Hepatocyte (in vitro differentiated cells): ENCODE measurements around the gene SLC5A3. TPM values are rescaled to one million over a fixed set of nuclear protein-coding genes. Genes with fewer than 3 reads are reported as not detected.

Source experiments
- DNase-seq: peaks from one replicate; pipeline ENCODE4 v3.0.0-alpha.2; 2016; ENCODE audit warnings: low spot score
- H2AFZ ChIP-seq: fragments of 200-600 bp; sonication (generic); 2 replicates; pipeline ENCODE4 v1.6.0; 2016; ENCODE audit warnings: antibody characterized with exemption, mild to moderate bottlenecking
- H3K27ac ChIP-seq: fragments of 200-600 bp; sonication (generic); 2 replicates; pipeline ENCODE4 v1.5.1; 2016; ENCODE audit warnings: mild to moderate bottlenecking
- H3K27me3 ChIP-seq: fragments of 200-600 bp; sonication (generic); 2 replicates; pipeline ENCODE4 v1.6.1; 2016
- H3K36me3 ChIP-seq: fragments of 200-600 bp; sonication (generic); replicated peaks from 2 replicates; pipeline ENCODE4 v1.5.1; 2016; ENCODE audit warnings: low read depth; ENCODE audit not compliant: insufficient read depth
- H3K4me1 ChIP-seq: fragments of 200-600 bp; sonication (generic); 2 replicates; pipeline ENCODE4 v1.5.1; 2016; ENCODE audit warnings: mild to moderate bottlenecking, moderate library complexity; ENCODE audit not compliant: insufficient read depth
- H3K4me2 ChIP-seq: fragments of 200-600 bp; sonication (generic); 2 replicates; pipeline ENCODE4 v1.6.0; 2016
- H3K4me3 ChIP-seq: fragments of 200-600 bp; sonication (generic); 2 replicates; pipeline ENCODE4 v1.5.1; 2016; ENCODE audit warnings: mild to moderate bottlenecking
- H3K79me2 ChIP-seq: fragments of 200-600 bp; sonication (generic); 2 replicates; pipeline ENCODE4 v1.6.0; 2017; ENCODE audit warnings: mild to moderate bottlenecking
- H3K9me2 ChIP-seq: fragments of 200-600 bp; sonication (generic); replicated peaks from 2 replicates; pipeline ENCODE4 v1.6.0; 2017; ENCODE audit warnings: mild to moderate bottlenecking; ENCODE audit not compliant: insufficient read depth
- H3K9me3 ChIP-seq: fragments of 200-600 bp; sonication (generic); 2 replicates; pipeline ENCODE4 v1.5.1; 2016; ENCODE audit warnings: low read depth, mild to moderate bottlenecking
- H4K20me1 ChIP-seq: fragments of 200-600 bp; sonication (generic); 2 replicates; pipeline ENCODE4 v1.6.0; 2016; ENCODE audit warnings: mild to moderate bottlenecking; ENCODE audit not compliant: insufficient read depth, poor library complexity, severe bottlenecking
- EZH2 ChIP-seq: fragments of 200-600 bp; sonication (generic); IDR thresholded peaks from 2 replicates; pipeline ENCODE4 v1.6.1; 2016; ENCODE audit warnings: antibody characterized with exemption, mild to moderate bottlenecking, borderline replicate concordance
- EZH2phosphoT487 ChIP-seq: fragments of 200-600 bp; sonication (generic); IDR thresholded peaks from one replicate; pipeline ENCODE4 v1.6.1; 2018; ENCODE audit warnings: antibody characterized with exemption, mild to moderate bottlenecking, low read depth, moderate library complexity; ENCODE audit not compliant: unreplicated experiment, severe bottlenecking
- WGBS: methylation state at CpG from one replicate; pipeline ENCODE4 v1.1.6; 2016; ENCODE audit warnings: low lambda C conversion rate; ENCODE audit errors: missing lambda C conversion rate; 5-methylcytosine and 5-hydroxymethylcytosine counted together
- polyA plus RNA-seq: library from polyadenylated mRNA; unstranded; fragments of >200 nt; fragmentation: Nextera tagmentation; extraction: Ambion mirVana; gene quantifications from 2 replicates; pipeline ENCODE4 v1.2.1, GENCODE V29; 2016
- total RNA-seq: library from RNA; depleted of rRNA; stranded (reverse); fragments of >200 nt; gene quantifications from 2 replicates; pipeline ENCODE4 v1.2.3, GENCODE V29; 2014
- TF ChIP-seq, protein P1 (sequence below): fragments of 200-600 bp; sonication (generic); IDR thresholded peaks from 2 replicates; pipeline ENCODE4 v1.5.1; 2016; ENCODE audit warnings: antibody characterized with exemption, mild to moderate bottlenecking; ENCODE audit not compliant: poor library complexity

The SLC5A3 gene
- total and polyA plus RNA-seq, 2 experiments from 2014 or later = 8.1 to 64.0 TPM

DNA sequence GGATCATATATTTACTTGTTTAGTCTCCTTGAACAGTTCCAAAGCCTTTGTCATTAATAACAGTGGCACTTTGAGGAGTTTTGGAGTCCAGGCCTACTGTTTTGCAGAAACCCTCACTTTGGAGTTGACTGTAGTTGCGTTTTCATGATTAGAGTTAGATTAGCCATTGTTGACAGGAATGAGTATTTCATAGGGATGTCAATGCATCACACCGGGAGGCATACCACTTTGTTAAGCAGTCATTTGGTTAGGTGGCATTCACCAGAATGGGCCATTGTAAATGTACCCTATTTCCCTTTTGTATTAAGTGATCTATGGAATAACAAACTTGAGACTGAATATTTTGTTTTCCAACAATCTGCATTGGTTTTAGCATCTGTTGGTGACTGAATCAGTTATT is 11.8 kb downstream of the SLC5A3 start:
- Histone ChIP-seq H3K4me1 (peaks cover 30% of the 10 kb centered on the region), H3K4me3 (no peak overlapping the region), H3K27ac (no peak overlapping the region), H3K4me2 (no peak overlapping the region), H3K36me3 (no peaks in the 10 kb centered on the region), H3K27me3 (no peaks in the 10 kb centered on the region), H4K20me1 (peaks cover 63% of the 10 kb centered on the region), H2AFZ (no peak overlapping the region), H3K9me2 (no peaks in the 10 kb centered on the region), H3K79me2 (peaks cover 98% of the 10 kb centered on the region), H3K9me3 (no peaks in the 10 kb centered on the region)
- TF ChIP-seq, protein P1, sequence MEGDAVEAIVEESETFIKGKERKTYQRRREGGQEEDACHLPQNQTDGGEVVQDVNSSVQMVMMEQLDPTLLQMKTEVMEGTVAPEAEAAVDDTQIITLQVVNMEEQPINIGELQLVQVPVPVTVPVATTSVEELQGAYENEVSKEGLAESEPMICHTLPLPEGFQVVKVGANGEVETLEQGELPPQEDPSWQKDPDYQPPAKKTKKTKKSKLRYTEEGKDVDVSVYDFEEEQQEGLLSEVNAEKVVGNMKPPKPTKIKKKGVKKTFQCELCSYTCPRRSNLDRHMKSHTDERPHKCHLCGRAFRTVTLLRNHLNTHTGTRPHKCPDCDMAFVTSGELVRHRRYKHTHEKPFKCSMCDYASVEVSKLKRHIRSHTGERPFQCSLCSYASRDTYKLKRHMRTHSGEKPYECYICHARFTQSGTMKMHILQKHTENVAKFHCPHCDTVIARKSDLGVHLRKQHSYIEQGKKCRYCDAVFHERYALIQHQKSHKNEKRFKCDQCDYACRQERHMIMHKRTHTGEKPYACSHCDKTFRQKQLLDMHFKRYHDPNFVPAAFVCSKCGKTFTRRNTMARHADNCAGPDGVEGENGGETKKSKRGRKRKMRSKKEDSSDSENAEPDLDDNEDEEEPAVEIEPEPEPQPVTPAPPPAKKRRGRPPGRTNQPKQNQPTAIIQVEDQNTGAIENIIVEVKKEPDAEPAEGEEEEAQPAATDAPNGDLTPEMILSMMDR = no peak
- no peak for TF ChIP-seq EZH2phosphoT487
- no peak for TF ChIP-seq EZH2
- 81% methylated on average over 2 of the region's 2 CpGs for WGBS
- no peak for DNase-seq

DNA sequence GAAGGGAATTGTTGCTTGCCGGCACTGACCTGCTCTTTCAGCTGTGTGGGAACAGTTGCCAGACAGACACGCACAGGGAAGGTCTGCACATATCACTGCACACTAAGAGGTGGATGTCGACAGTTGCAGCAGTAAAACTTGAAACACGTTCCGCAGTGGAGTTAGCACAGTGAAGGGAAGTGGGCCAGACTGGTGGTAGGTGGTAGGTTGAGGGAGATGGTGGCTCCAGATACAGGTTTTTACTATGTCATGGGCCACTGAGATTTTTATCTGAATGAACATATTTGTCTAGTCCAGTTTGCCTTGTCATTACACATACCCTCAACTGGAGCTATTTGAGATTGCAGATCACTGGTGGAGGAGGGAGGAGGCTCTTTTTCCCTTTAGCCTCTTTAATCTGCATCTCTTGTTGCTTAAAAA is 13.5 kb downstream of the SLC5A3 start:
- no peak overlapping the region for H2AFZ ChIP-seq
- 76% methylated on average over 5 of the region's 5 CpGs for WGBS
- H3K27me3 ChIP-seq = no peaks in the 10 kb centered on the region
- H3K9me2 ChIP-seq = no peaks in the 10 kb centered on the region
- peaks cover 72% of the 10 kb centered on the region for H4K20me1 ChIP-seq
- H3K4me3 ChIP-seq = no peak overlapping the region
- no peak overlapping the region for H3K4me2 ChIP-seq
- peaks cover 24% of the 10 kb centered on the region for H3K4me1 ChIP-seq
- no peaks in the 10 kb centered on the region for H3K9me3 ChIP-seq
- TF ChIP-seq, protein P1 = no peak
- TF ChIP-seq EZH2 (no peak), EZH2phosphoT487 (no peak)
- peaks cover 98% of the 10 kb centered on the region for H3K79me2 ChIP-seq
- DNase-seq = no peak
- H3K27ac ChIP-seq = no peak overlapping the region
- no peaks in the 10 kb centered on the region for H3K36me3 ChIP-seq

DNA sequence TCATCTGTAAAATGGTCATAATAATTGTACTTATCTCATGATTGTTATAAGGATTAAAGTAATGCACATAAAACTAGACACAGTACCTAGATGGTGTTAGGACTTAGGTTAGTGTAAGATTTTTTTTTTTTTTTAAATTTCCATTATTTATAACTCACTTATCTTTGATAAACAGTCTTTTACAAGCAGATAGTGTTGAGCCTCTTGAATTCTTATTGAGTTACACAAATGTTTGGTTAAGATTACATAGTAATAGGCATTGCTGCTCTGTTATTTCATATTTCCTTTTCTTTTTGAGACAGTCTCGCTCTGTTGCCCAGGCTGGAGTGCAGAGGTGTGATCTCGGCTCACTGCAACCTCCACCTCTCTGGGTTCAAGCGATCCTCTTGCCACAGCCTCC is 15.4 kb downstream of the SLC5A3 start:
- H3K4me2 ChIP-seq = no peak overlapping the region
- no peaks in the 10 kb centered on the region for H3K36me3 ChIP-seq
- no peaks in the 10 kb centered on the region for H3K27me3 ChIP-seq
- TF ChIP-seq EZH2phosphoT487 (no peak), EZH2 (no peak)
- TF ChIP-seq, protein P1 = no peak
- no peaks in the 10 kb centered on the region for H3K9me3 ChIP-seq
- H3K27ac ChIP-seq = peak overlapping the region; percentile 32
- peaks cover 98% of the 10 kb centered on the region for H3K79me2 ChIP-seq
- no peaks in the 10 kb centered on the region for H3K9me2 ChIP-seq
- no peak for DNase-seq
- no peak overlapping the region for H2AFZ ChIP-seq
- peaks cover 84% of the 10 kb centered on the region for H4K20me1 ChIP-seq
- 86% methylated on average over 3 of the region's 3 CpGs for WGBS
- peaks cover 19% of the 10 kb centered on the region for H3K4me1 ChIP-seq
- no peak overlapping the region for H3K4me3 ChIP-seq

DNA sequence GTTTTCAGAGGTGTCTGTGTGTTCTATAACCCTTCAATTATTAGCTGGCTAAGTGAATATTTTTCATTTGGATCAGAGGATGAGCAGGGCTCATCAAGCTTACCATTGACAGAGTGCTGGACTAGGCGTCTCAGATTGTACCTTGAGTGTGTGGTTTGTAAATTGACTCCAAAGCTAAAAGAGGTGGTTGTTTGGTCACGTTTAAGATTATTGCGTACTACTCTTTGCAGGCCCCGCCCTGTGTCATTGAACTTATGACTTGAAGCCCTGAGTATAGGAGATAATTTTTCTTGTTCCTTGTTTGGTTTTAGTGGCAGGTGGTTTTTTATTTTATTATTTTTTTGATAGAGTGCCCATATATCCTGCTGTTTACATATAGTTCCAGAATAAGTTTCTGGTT is 17.7 kb downstream of the SLC5A3 start:
- H3K4me1 ChIP-seq = peaks cover 19% of the 10 kb centered on the region

More for the DNA sequence above, 17.7 kb downstream of the SLC5A3 start:
- no peak overlapping the region for H3K27ac ChIP-seq
- no peak overlapping the region for H3K4me2 ChIP-seq
- DNase-seq = no peak
- H2AFZ ChIP-seq = no peak overlapping the region
- H4K20me1 ChIP-seq = peaks cover 77% of the 10 kb centered on the region
- H3K79me2 ChIP-seq = peaks cover 95% of the 10 kb centered on the region
- no peaks in the 10 kb centered on the region for H3K9me2 ChIP-seq
- WGBS = 86% methylated on average over 3 of the region's 4 CpGs
- H3K36me3 ChIP-seq = no peaks in the 10 kb centered on the region
- H3K27me3 ChIP-seq = no peaks in the 10 kb centered on the region
- H3K9me3 ChIP-seq = no peaks in the 10 kb centered on the region
- TF ChIP-seq EZH2phosphoT487 (no peak), EZH2 (no peak)
- TF ChIP-seq, protein P1 = no peak
- no peak overlapping the region for H3K4me3 ChIP-seq
